IMR-90 (cell line): ENCODE measurements around the gene ESRRG. TPM values are rescaled to one million over a fixed set of nuclear protein-coding genes. Genes with fewer than 3 reads are reported as not detected.

Experiments
- ATAC-seq: fragments of 200-7000 bp; cut with Tn5 transposase; 2 replicates; pipeline ENCODE4 v1.9.1; 2020; ENCODE audit warnings: low read depth, mild to moderate bottlenecking, moderate library complexity
- BruUV-seq: library from RNA; stranded (reverse); fragments of 400-500 nt; replicated peaks from 2 replicates; lab custom pipeline; 2021; lab: Mats Ljungman, UMichigan
- CTCF ChIA-PET: fragments of 300-600 bp; formaldehyde crosslinking; extraction: SDS; loops from one replicate; lab custom pipeline; 2021; ENCODE audit warnings: antibody characterized with exemption; lab: Yijun Ruan, JAX
- POLR2A ChIA-PET: fragments of 300-600 bp; sonication (Branson Sonifier 250); formaldehyde crosslinking; loops from one replicate; lab custom pipeline; 2022; ENCODE audit warnings: antibody characterized with exemption; ENCODE audit not compliant: unreplicated experiment; lab: Charles Lee
- DNase-seq: peaks from one replicate; pipeline ENCODE4 v3.0.0; 2013
- H2AFZ ChIP-seq: replicated peaks from 2 replicates; pipeline ENCODE3; 2013; ENCODE audit warnings: low read length, mild to moderate bottlenecking; ENCODE audit not compliant: poor library complexity
- H2AK5ac ChIP-seq: 2 replicates; pipeline ENCODE4 v1.6.1; 2013; ENCODE audit warnings: low read depth, low read length, inconsistent platforms
- H2AK9ac ChIP-seq: replicated peaks from 2 replicates; pipeline ENCODE3; 2013; ENCODE audit warnings: mild to moderate bottlenecking, low read depth, low read length, moderate library complexity; ENCODE audit not compliant: poor library complexity
- H2BK120ac ChIP-seq: 2 replicates; pipeline ENCODE4 v1.6.1; 2013; ENCODE audit warnings: low read depth, low read length, inconsistent platforms
- H2BK15ac ChIP-seq: 3 replicates; pipeline ENCODE4 v1.6.1; 2013; ENCODE audit warnings: low read depth, low read length, inconsistent platforms
- H2BK20ac ChIP-seq: 2 replicates; pipeline ENCODE4 v1.6.1; 2013; ENCODE audit warnings: low read depth, mild to moderate bottlenecking, inconsistent platforms, low read length, moderate library complexity
- H2BK5ac ChIP-seq: 2 replicates; pipeline ENCODE4 v1.6.1; 2013; ENCODE audit warnings: mild to moderate bottlenecking, low read depth, low read length, inconsistent platforms; ENCODE audit not compliant: poor library complexity, severe bottlenecking
- H3K14ac ChIP-seq: replicated peaks from 2 replicates; pipeline ENCODE4 v1.6.1; 2013; ENCODE audit warnings: low read depth, low read length, inconsistent platforms
- H3K18ac ChIP-seq: 2 replicates; pipeline ENCODE4 v1.6.1; 2013; ENCODE audit warnings: low read depth, low read length, control low read depth
- H3K23ac ChIP-seq: 2 replicates; pipeline ENCODE4 v1.6.1; 2013; ENCODE audit warnings: low read depth, low read length, inconsistent platforms
- H3K27ac ChIP-seq: 2 replicates; pipeline ENCODE4 v1.5.1; 2013; ENCODE audit warnings: mild to moderate bottlenecking, control low read depth, low read length; ENCODE audit not compliant: insufficient read depth
- H3K27me3 ChIP-seq: 2 replicates; pipeline ENCODE4 v1.6.1; 2013; ENCODE audit warnings: low read length; ENCODE audit not compliant: control insufficient read depth, insufficient read depth
- H3K36me3 ChIP-seq: 2 replicates; pipeline ENCODE4 v1.6.1; 2013; ENCODE audit warnings: low read length, mixed read lengths; ENCODE audit not compliant: control insufficient read depth, insufficient read depth
- H3K4ac ChIP-seq: 2 replicates; pipeline ENCODE4 v1.6.1; 2013; ENCODE audit warnings: low read depth, low read length, inconsistent platforms
- H3K4me1 ChIP-seq: 2 replicates; pipeline ENCODE4 v1.6.1; 2013; ENCODE audit warnings: low read length, mixed read lengths; ENCODE audit not compliant: control insufficient read depth, insufficient read depth
- H3K4me2 ChIP-seq: 2 replicates; pipeline ENCODE4 v1.6.1; 2013; ENCODE audit warnings: low read depth, mild to moderate bottlenecking, control low read depth, low read length, moderate library complexity
- H3K4me3 ChIP-seq: 2 replicates; pipeline ENCODE4 v1.5.1; 2013; ENCODE audit warnings: low read depth, mild to moderate bottlenecking, control low read depth, low read length, moderate library complexity; ENCODE audit not compliant: insufficient read depth
- H3K56ac ChIP-seq: 2 replicates; pipeline ENCODE4 v1.6.1; 2013; ENCODE audit warnings: low read length, inconsistent platforms; ENCODE audit not compliant: insufficient read depth; ENCODE audit errors: extremely low read depth
- H3K79me1 ChIP-seq, 2 experiments: 2 replicates each; pipeline ENCODE4 v1.6.1; 2013; ENCODE audit warnings: low read length in 2 of 2, inconsistent platforms in 1 of 2, low read depth in 1 of 2
- H3K9ac ChIP-seq: 2 replicates; pipeline ENCODE4 v1.6.1; 2013; ENCODE audit warnings: low read depth, low read length, control low read depth
- H3K9me1 ChIP-seq: 2 replicates; pipeline ENCODE4 v1.6.1; 2013; ENCODE audit warnings: low read length, inconsistent platforms; ENCODE audit not compliant: insufficient read depth
- H3K9me3 ChIP-seq: 2 replicates; pipeline ENCODE4 v1.6.1; 2013; ENCODE audit warnings: low read length; ENCODE audit not compliant: control insufficient read depth, insufficient read depth
- H4K20me1 ChIP-seq: 2 replicates; pipeline ENCODE4 v1.6.1; 2013; ENCODE audit warnings: low read length, inconsistent platforms; ENCODE audit not compliant: insufficient read depth
- H4K5ac ChIP-seq: 2 replicates; pipeline ENCODE4 v1.6.1; 2013; ENCODE audit warnings: mild to moderate bottlenecking, low read depth, low read length, control low read depth
- H4K8ac ChIP-seq, 2 experiments: 2 replicates each; pipeline ENCODE4 v1.6.1; 2013; ENCODE audit warnings: low read depth in 2 of 2, low read length in 2 of 2, control low read depth in 1 of 2, inconsistent platforms in 1 of 2
- H4K91ac ChIP-seq: 2 replicates; pipeline ENCODE4 v1.6.1; 2013; ENCODE audit warnings: low read depth, low read length, inconsistent platforms; ENCODE audit not compliant: insufficient read depth
- FOS ChIP-seq: fragments of 150-350 bp; IDR thresholded peaks from 2 replicates; pipeline ENCODE4 v1.6.1; 2016; ENCODE audit warnings: low read depth, low read length
- MAFK ChIP-seq: IDR thresholded peaks from 2 replicates; pipeline ENCODE4 v1.6.1; 2012; ENCODE audit warnings: low read depth, low read length, improper control_type of control experiment
- RAD21 ChIP-seq: IDR thresholded peaks from 2 replicates; pipeline ENCODE4 v1.6.1; 2012; ENCODE audit warnings: low read length, improper control_type of control experiment
- SMC3 ChIP-seq: fragments of 150-350 bp; IDR thresholded peaks from 2 replicates; pipeline ENCODE4 v1.6.1; 2016; ENCODE audit warnings: low read depth, mild to moderate bottlenecking, antibody characterized with exemption, low read length, moderate library complexity
- USF2 ChIP-seq: fragments of 150-350 bp; IDR thresholded peaks from 2 replicates; pipeline ENCODE4 v1.6.1; 2017; ENCODE audit warnings: mild to moderate bottlenecking, antibody characterized with exemption, low read length, low read depth
- WGBS, 2 experiments: methylation state at CpG; one replicate each; pipeline versions ENCODE4 v1.1.5 to v1.1.7; 2013; ENCODE audit warnings: missing lambda C conversion rate in 2 of 2; ENCODE audit not compliant: insufficient read length in 1 of 2; ENCODE audit errors: extremely low coverage in 2 of 2; 5-methylcytosine and 5-hydroxymethylcytosine counted together
- dilution Hi-C: fragments of 300-500 bp; cut with HindIII; formaldehyde crosslinking; loops from one replicate; pipeline ENCODE4 v1.14.3; 2018; ENCODE audit warnings: low sequenced_read_pairs; ENCODE audit not compliant: unreplicated experiment
- in situ Hi-C: fragments of 300-500 bp; cut with MboI; formaldehyde crosslinking; loops from 3 replicates; pipeline ENCODE4 v1.14.3; 2019; ENCODE audit warnings: low sequenced_read_pairs, inconsistent platforms, mixed read lengths
- intact Hi-C: fragments of 100-400 bp; cut with micrococcal nuclease; formaldehyde crosslinking; loops from 2 replicates; pipeline ENCODE4 v1.10.0; 2022
- polyA plus RNA-seq, 3 experiments: library from polyadenylated mRNA; depleted of rRNA; stranded (reverse); fragments of >200 nt; gene quantifications; 2 replicates each; pipeline ENCODE4 v1.2.3, GENCODE V29; 2012; ENCODE audit warnings: low replicate concordance in 1 of 3
- total RNA-seq: library from RNA; depleted of rRNA; stranded (reverse); fragments of >200 nt; gene quantifications from 2 replicates; pipeline ENCODE4 v1.2.3, GENCODE V29; 2012

Gene ESRRG
- total and polyA plus RNA-seq, 2 of the 4 experiments (the other 2 are of a cell fraction): 0.17 to 0.54 TPM

DNA sequence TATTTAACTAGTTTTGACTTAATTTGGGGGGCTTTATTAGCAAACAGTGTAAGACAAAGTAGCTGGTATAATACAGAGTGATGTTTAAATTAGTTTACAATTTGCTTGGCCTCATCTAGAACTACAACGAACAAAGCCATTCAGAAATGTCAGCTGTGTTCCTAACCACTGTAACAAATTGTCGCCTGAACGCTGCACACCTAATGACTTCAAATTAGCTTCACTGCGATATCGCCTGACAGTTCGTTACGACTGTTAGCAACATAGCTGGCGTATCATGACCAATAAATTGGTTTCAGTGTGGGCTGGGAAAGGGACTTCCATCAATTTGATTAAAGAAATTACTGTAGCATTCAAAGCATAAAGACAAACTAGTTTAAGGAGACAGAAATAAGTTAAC, 160.1 kb downstream of the ESRRG start:
- Histone ChIP-seq H2AK9ac (no peak overlapping the region), H3K9ac (no peak overlapping the region), H2BK20ac (no peak overlapping the region), H3K79me1 (no peaks in the 10 kb centered on the region), H3K4me2 (no peak overlapping the region), H3K9me3 (no peaks in the 10 kb centered on the region), H3K9me1 (no peaks in the 10 kb centered on the region), H4K91ac (no peak overlapping the region), H3K27me3 (no peaks in the 10 kb centered on the region), H2BK120ac (no peak overlapping the region), H3K27ac (no peak overlapping the region), H2AFZ (no peak overlapping the region), H4K8ac (no peak overlapping the region), H4K5ac (no peak overlapping the region), H2AK5ac (no peak overlapping the region), H3K4me3 (no peak overlapping the region), H3K4me1 (no peaks in the 10 kb centered on the region), H3K23ac (no peak overlapping the region), H3K36me3 (no peaks in the 10 kb centered on the region), H3K18ac (no peak overlapping the region; the same call in 1 of the 2 replicates), H2BK15ac (no peak overlapping the region), H3K56ac (no peak overlapping the region), H3K14ac (no peak overlapping the region), H3K4ac (no peak overlapping the region; the same call in 1 of the 2 replicates), H2BK5ac (no peak overlapping the region), H4K20me1 (no peaks in the 10 kb centered on the region)
- dilution Hi-C loops: no loop called here
- ChIA-PET POLR2A (no interaction called here), CTCF (interaction anchor here (1.4 kb wide), 1 partner anchor 342 kb away, joined by 4 read pairs; no protein-coding TSS in a partner anchor)
- DNase-seq: no peak
- in situ Hi-C loops: loop anchor here (25.0 kb wide), 1 partner anchor 576 kb away; no protein-coding TSS in a partner anchor
- TF ChIP-seq SMC3 (no peak), MAFK (no peak), RAD21 (no peak), FOS (no peak), USF2 (no peak)
- intact Hi-C loops: loop anchor here (5.0 kb wide), 1 partner anchor 741 kb away; no protein-coding TSS in a partner anchor
- no peak for ATAC-seq
- BruUV-seq: no TSS peak
- 40% methylated on average over 1 of the region's 8 CpGs; no CpG with 5 or more reads in 1 of the 2 experiments for WGBS, 2 experiments
